ENCODE results near the gene NFX1. TPM values are rescaled to one million over a fixed set of nuclear protein-coding genes. Genes with fewer than 3 reads are reported as not detected.

Gene NFX1
- total and polyA plus RNA-seq, 9 donors: 18.5 to 44.5 (median 34.3) TPM

DNA sequence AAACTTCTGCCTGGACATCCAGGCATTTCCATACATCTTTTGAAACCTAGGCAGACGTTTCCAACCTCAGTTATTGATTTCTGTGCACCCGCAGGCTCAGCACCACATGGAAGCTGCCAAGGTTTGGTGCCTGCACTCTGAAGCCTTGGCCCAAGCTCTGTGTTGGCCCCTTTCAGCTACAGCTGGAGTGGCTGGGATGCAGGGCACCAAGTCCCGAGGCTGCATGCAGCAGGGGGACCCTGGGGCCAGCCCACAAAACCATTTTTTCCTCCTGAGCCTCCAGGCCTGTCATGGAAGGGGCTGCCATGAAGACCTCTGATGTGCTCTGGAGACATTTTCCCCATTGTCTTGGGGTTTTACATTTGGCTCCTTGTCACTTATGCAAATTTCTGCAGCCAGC is 49.9 kb downstream of the NFX1 start:
- 96 to 100% (median 100%) methylated on average over 3 of the region's 3 CpGs for WGBS, 3 donors
- Histone ChIP-seq H3K27me3 (no peaks in the 10 kb centered on the region), H3K36me3 (no peaks in the 10 kb centered on the region), H3K4me3 (no peak overlapping the region), H3K9me3 (peaks cover 0 to 6% of the 10 kb centered on the region in 2 donors), H3K4me1 (ENCODE audit: insufficient read depth) (no peaks in the 10 kb centered on the region), H3K27ac (no peak overlapping the region)
- DNase-seq: no peak
- TF ChIP-seq CTCF (IDR thresholded peaks at IDR 0.05): no peak
- TF ChIP-seq POLR2A (IDR thresholded peaks at IDR 0.05): no peak
- TF ChIP-seq EP300 (IDR thresholded peaks at IDR 0.05): no peak
- intact Hi-C loops (cut with DNase I): no loop called here

DNA sequence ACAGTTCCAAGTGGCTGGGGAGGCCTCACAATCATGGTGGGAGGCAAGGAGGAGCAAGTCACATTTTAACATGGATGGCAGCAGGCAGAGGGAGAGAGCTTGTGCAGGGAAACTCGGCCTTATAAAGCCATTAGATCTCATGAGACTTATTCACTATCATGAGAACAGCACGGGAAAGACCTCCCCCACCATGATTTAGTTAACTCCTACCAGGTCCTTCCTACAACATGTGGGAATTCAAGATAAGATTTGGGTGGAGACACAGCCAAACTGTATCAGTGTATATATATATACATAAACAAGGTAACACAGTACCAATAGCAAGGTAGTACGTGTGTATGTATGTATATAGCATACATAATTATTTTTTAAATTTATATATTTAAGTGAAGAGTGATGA is 50.9 kb downstream of the NFX1 start:
- Histone ChIP-seq H3K4me1 (ENCODE audit: insufficient read depth) (no peaks in the 10 kb centered on the region), H3K9me3 (peaks cover 0 to 6% of the 10 kb centered on the region in 2 donors), H3K4me3 (no peak overlapping the region), H3K36me3 (no peaks in the 10 kb centered on the region), H3K27ac (no peak overlapping the region), H3K27me3 (no peaks in the 10 kb centered on the region)
- intact Hi-C loops (cut with DNase I): no loop called here
- DNase-seq: no peak
- 82 to 92% (median 91%) methylated on average over 3 of the region's 3 CpGs for WGBS, 3 donors
- no peak for TF ChIP-seq EP300 (IDR thresholded peaks at IDR 0.05)
- no peak for TF ChIP-seq CTCF (IDR thresholded peaks at IDR 0.05)
- no peak for TF ChIP-seq POLR2A (IDR thresholded peaks at IDR 0.05)

DNA sequence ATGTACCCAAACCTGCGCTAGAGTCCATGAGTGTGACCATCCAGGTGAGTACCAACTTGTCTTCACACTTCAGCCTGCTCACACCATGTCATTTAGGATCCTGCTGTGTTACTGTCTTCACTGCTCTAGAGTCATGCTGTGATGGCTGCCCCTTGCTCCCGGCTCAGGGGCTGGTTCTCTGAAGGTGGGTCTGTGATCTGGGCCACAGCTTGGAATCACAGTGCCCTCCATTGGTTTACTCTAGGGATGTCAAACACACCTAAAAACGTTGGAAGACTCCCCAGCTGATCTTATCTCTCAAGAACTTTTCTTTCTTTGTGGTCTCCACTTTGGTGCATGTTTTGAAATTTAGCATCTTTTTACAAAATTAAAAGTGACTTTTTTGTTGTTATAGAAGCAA is 53.8 kb downstream of the NFX1 start:
- no peak for DNase-seq
- no peaks in the 10 kb centered on the region for H3K27me3 ChIP-seq
- 74 to 81% (median 75%) methylated on average over 3 of the region's 3 CpGs for WGBS, 3 donors
- intact Hi-C loops (cut with DNase I): no loop called here
- H3K36me3 ChIP-seq: no peaks in the 10 kb centered on the region
- H3K9me3 ChIP-seq: peaks cover 0 to 6% of the 10 kb centered on the region in 2 donors
- H3K4me3 ChIP-seq: no peak overlapping the region
- H3K27ac ChIP-seq: no peak overlapping the region
- TF ChIP-seq EP300 (IDR thresholded peaks at IDR 0.05): no peak
- no peak for TF ChIP-seq POLR2A (IDR thresholded peaks at IDR 0.05)
- TF ChIP-seq CTCF (IDR thresholded peaks at IDR 0.05): no peak
- H3K4me1 ChIP-seq (ENCODE audit: insufficient read depth): no peaks in the 10 kb centered on the region

GRCh38 chr9:33346564-33346963 is 56.2 kb downstream of the NFX1 start:
- Histone ChIP-seq H3K4me1 (ENCODE audit: insufficient read depth) (peaks cover 3% of the 10 kb centered on the region), H3K27ac (no peak overlapping the region)
- 89 to 93% (median 91%) methylated on average over 4 of the region's 4 CpGs for WGBS, 3 donors

More at GRCh38 chr9:33346564-33346963, 56.2 kb downstream of the NFX1 start:
- TF ChIP-seq POLR2A (IDR thresholded peaks at IDR 0.05) (no peak), CTCF (IDR thresholded peaks at IDR 0.05) (no peak), EP300 (IDR thresholded peaks at IDR 0.05) (no peak)
- intact Hi-C loops (cut with DNase I): no loop called here
- H3K4me3 ChIP-seq: no peak overlapping the region
- H3K27me3 ChIP-seq: no peaks in the 10 kb centered on the region
- no peaks in the 10 kb centered on the region for H3K36me3 ChIP-seq
- DNase-seq: no peak
- H3K9me3 ChIP-seq: no peaks in the 10 kb centered on the region
